Ishikawa (cell line): ENCODE data around the gene FAM209A.

Source experiments
- CEBPB ChIP-seq: IDR thresholded peaks from 2 replicates; pipeline ENCODE4 v1.6.1; 2012
- CREB1 ChIP-seq: IDR thresholded peaks from 2 replicates; pipeline ENCODE4 v1.6.1; 2012; ENCODE audit warnings: low read depth
- EGR1 ChIP-seq: IDR thresholded peaks from 2 replicates; pipeline ENCODE4 v1.6.1; 2012
- EP300 ChIP-seq: IDR thresholded peaks from 2 replicates; pipeline ENCODE4 v1.6.1; 2012; ENCODE audit warnings: borderline replicate concordance
- FOXM1 ChIP-seq: IDR thresholded peaks from 2 replicates; pipeline ENCODE4 v1.6.1; 2012; ENCODE audit warnings: low read depth, borderline replicate concordance
- MAX ChIP-seq: IDR thresholded peaks from 2 replicates; pipeline ENCODE4 v1.6.1; 2012
- NFIC ChIP-seq: IDR thresholded peaks from 2 replicates; pipeline ENCODE4 v1.6.1; 2012
- RAD21 ChIP-seq: IDR thresholded peaks from 2 replicates; pipeline ENCODE4 v1.6.1; 2012; ENCODE audit warnings: low read depth
- REST ChIP-seq: IDR thresholded peaks from 2 replicates; pipeline ENCODE4 v1.6.1; 2012; ENCODE audit warnings: low read depth, mild to moderate bottlenecking
- TAF1 ChIP-seq: IDR thresholded peaks from 2 replicates; pipeline ENCODE4 v1.6.1; 2012; ENCODE audit warnings: low read depth, mild to moderate bottlenecking
- TCF12 ChIP-seq: IDR thresholded peaks from 2 replicates; pipeline ENCODE4 v1.6.1; 2012; ENCODE audit warnings: low read depth
- TEAD4 ChIP-seq: IDR thresholded peaks from 2 replicates; pipeline ENCODE4 v1.6.1; 2012
- USF1 ChIP-seq: IDR thresholded peaks from 2 replicates; pipeline ENCODE4 v1.6.1; 2012
- YY1 ChIP-seq: IDR thresholded peaks from 2 replicates; pipeline ENCODE4 v1.6.1; 2012; ENCODE audit warnings: low read depth
- ZBTB7A ChIP-seq: IDR thresholded peaks from 2 replicates; pipeline ENCODE4 v1.6.1; 2012; ENCODE audit warnings: low read depth

The FAM209A gene

GRCh38 chr20:56504373-56505005 lies 20.1 kb upstream of the FAM209A start:
- TF ChIP-seq TCF12 (no peak), RAD21 (peak; percentile 7; the same call in 1 of the 2 replicates)

GRCh38 chr20:56506103-56506502 lies 18.4 kb upstream of the FAM209A start:
- TF ChIP-seq EP300: no peak
- TF ChIP-seq CREB1: no peak
- no peak for TF ChIP-seq MAX
- TF ChIP-seq TAF1: no peak
- no peak for TF ChIP-seq CEBPB
- TF ChIP-seq TCF12: no peak
- no peak for TF ChIP-seq REST
- TF ChIP-seq EGR1: no peak
- TF ChIP-seq RAD21: no peak
- no peak for TF ChIP-seq YY1
- no peak for TF ChIP-seq FOXM1
- no peak for TF ChIP-seq TEAD4
- TF ChIP-seq NFIC: no peak
- no peak for TF ChIP-seq USF1
- TF ChIP-seq ZBTB7A: no peak

- TF ChIP-seq TEAD4 (no peak), RAD21 (no peak), MAX (no peak)
Observed at GRCh38 chr20:56511926-56512325, 12.6 kb upstream of the FAM209A start.

GRCh38 chr20:56513161-56514150 lies 11.1 kb upstream of the FAM209A start:
- TF ChIP-seq CREB1 (no peak), TEAD4 (no peak), FOXM1 (no peak), EP300 (no peak), YY1 (no peak), EGR1 (no peak), CEBPB (no peak)

- TF ChIP-seq USF1 (no peak), TEAD4 (no peak), CEBPB (no peak), EP300 (no peak), TAF1 (no peak), EGR1 (no peak), MAX (no peak), FOXM1 (no peak), YY1 (no peak), TCF12 (no peak), ZBTB7A (no peak), NFIC (no peak), RAD21 (no peak), CREB1 (no peak), REST (no peak)
Observed at GRCh38 chr20:56516631-56517030, 7.9 kb upstream of the FAM209A start.
